ENCODE data around the gene RIPOR3. TPM values are rescaled to one million over a fixed set of nuclear protein-coding genes. Genes with fewer than 3 reads are reported as not detected.

The RIPOR3 gene
- total and polyA plus RNA-seq, 4 donors, result 5.6 to 90.3 (median 16.3) TPM

GRCh38 chr20:50574586-50574985 is 116.8 kb downstream of the RIPOR3 start:
- WGBS, result 98% methylated on average over 5 of the region's 5 CpGs
- Histone ChIP-seq H3K27me3 (ENCODE audit: control insufficient read depth in 4 of 4, insufficient read depth in 4 of 4, low read length in 3 of 4) (no peaks in the 10 kb centered on the region), H3K36me3 (ENCODE audit: control insufficient read depth in 4 of 4, insufficient read depth in 3 of 4, low read depth in 1 of 4, low read length in 3 of 4) (peaks cover 12 to 29% (median 21%) of the 10 kb centered on the region in 4 donors), H3K9ac (ENCODE audit: low read depth in 1 of 2, low read length in 2 of 2) (no peak overlapping the region), H3K9me3 (ENCODE audit: control insufficient read depth in 4 of 4, low read length in 3 of 4) (no peaks in the 10 kb centered on the region), H3K4me3 (ENCODE audit: low read depth in 1 of 3, low read length in 3 of 3) (no peak overlapping the region), H3K27ac (ENCODE audit: low read depth in 1 of 2, low read length in 2 of 2) (no peak overlapping the region), H3K4me1 (ENCODE audit: control insufficient read depth in 4 of 4, insufficient read depth in 4 of 4, low read length in 3 of 4) (peaks cover 9 to 30% (median 23%) of the 10 kb centered on the region in 4 donors)
- TF ChIP-seq YY1 (IDR thresholded peaks at IDR 0.05) (no peak), JUND (IDR thresholded peaks at IDR 0.05) (no peak), RXRA (IDR thresholded peaks at IDR 0.05) (no peak), ZBTB33 (IDR thresholded peaks at IDR 0.05) (no peak), FOXA2 (IDR thresholded peaks at IDR 0.05) (no peak), RAD21 (IDR thresholded peaks at IDR 0.05) (no peak)
- DNase-seq (ENCODE audit: low spot score), result no peak

GRCh38 chr20:50574108-50574507 is 117.2 kb downstream of the RIPOR3 start:
- Histone ChIP-seq H3K4me3 (ENCODE audit: low read depth in 1 of 3, low read length in 3 of 3) (no peak overlapping the region), H3K27me3 (ENCODE audit: control insufficient read depth in 4 of 4, insufficient read depth in 4 of 4, low read length in 3 of 4) (no peaks in the 10 kb centered on the region), H3K4me1 (ENCODE audit: control insufficient read depth in 4 of 4, insufficient read depth in 4 of 4, low read length in 3 of 4) (peaks cover 9 to 30% (median 23%) of the 10 kb centered on the region in 4 donors), H3K9me3 (ENCODE audit: control insufficient read depth in 4 of 4, low read length in 3 of 4) (no peaks in the 10 kb centered on the region), H3K9ac (ENCODE audit: low read depth in 1 of 2, low read length in 2 of 2) (peak overlapping the region in 1 of 2 donors; percentile 27), H3K27ac (ENCODE audit: low read depth in 1 of 2, low read length in 2 of 2) (peak overlapping the region; percentile 88 to 89), H3K36me3 (ENCODE audit: control insufficient read depth in 4 of 4, insufficient read depth in 3 of 4, low read depth in 1 of 4, low read length in 3 of 4) (peaks cover 9 to 26% (median 18%) of the 10 kb centered on the region in 4 donors)
- DNase-seq (ENCODE audit: low spot score), result no peak
- TF ChIP-seq RAD21 (IDR thresholded peaks at IDR 0.05) (no peak), NR2F2 (IDR thresholded peaks at IDR 0.05) (no peak), ATF3 (IDR thresholded peaks at IDR 0.05) (no peak), JUND (IDR thresholded peaks at IDR 0.05) (no peak), EGR1 (IDR thresholded peaks at IDR 0.05; ENCODE audit: low read depth in 2 of 2) (no peak), ZBTB33 (IDR thresholded peaks at IDR 0.05) (no peak), HNF4G (IDR thresholded peaks at IDR 0.05) (no peak)
- 93% methylated on average over 9 of the region's 9 CpGs for WGBS

GRCh38 chr20:50572938-50573777 is 118.2 kb downstream of the RIPOR3 start:
- Histone ChIP-seq H3K36me3 (ENCODE audit: control insufficient read depth in 4 of 4, insufficient read depth in 3 of 4, low read depth in 1 of 4, low read length in 3 of 4) (peaks cover 6 to 26% (median 19%) of the 10 kb centered on the region in 4 donors), H3K4me3 (ENCODE audit: low read depth in 1 of 3, low read length in 3 of 3) (no peak overlapping the region), H3K27ac (ENCODE audit: low read depth in 1 of 2, low read length in 2 of 2) (peak overlapping the region; percentile 88 to 89), H3K27me3 (ENCODE audit: control insufficient read depth in 4 of 4, insufficient read depth in 4 of 4, low read length in 3 of 4) (no peaks in the 10 kb centered on the region), H3K4me1 (ENCODE audit: control insufficient read depth in 4 of 4, insufficient read depth in 4 of 4, low read length in 3 of 4) (peaks cover 9 to 30% (median 23%) of the 10 kb centered on the region in 4 donors), H3K9me3 (ENCODE audit: control insufficient read depth in 4 of 4, low read length in 3 of 4) (no peaks in the 10 kb centered on the region), H3K9ac (ENCODE audit: low read depth in 1 of 2, low read length in 2 of 2) (peak overlapping the region; percentile 5 to 23)
- WGBS, result 14% methylated on average over 6 of the region's 6 CpGs
- no peak for DNase-seq (ENCODE audit: low spot score)
- TF ChIP-seq HNF4A (conservative IDR thresholded peaks at IDR 0.05), result peak; percentile 52 to 78
- no peak for TF ChIP-seq GABPA (IDR thresholded peaks at IDR 0.05 in 1 of 2, conservative IDR thresholded peaks at IDR 0.05 in 1 of 2)
- peak; percentile 42 for TF ChIP-seq ZBTB33 (IDR thresholded peaks at IDR 0.05)
- TF ChIP-seq ATF3 (IDR thresholded peaks at IDR 0.05), result peak; percentile 59
- TF ChIP-seq, protein P1, sequence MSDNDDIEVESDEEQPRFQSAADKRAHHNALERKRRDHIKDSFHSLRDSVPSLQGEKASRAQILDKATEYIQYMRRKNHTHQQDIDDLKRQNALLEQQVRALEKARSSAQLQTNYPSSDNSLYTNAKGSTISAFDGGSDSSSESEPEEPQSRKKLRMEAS (IDR thresholded peaks at IDR 0.05), result peak; percentile 77
- peak; percentile 92 for TF ChIP-seq FOXA2 (IDR thresholded peaks at IDR 0.05)
- peak; percentile 10 to 59 for TF ChIP-seq JUND (IDR thresholded peaks at IDR 0.05)
- no peak for TF ChIP-seq REST (IDR thresholded peaks at IDR 0.05)
- TF ChIP-seq YY1 (IDR thresholded peaks at IDR 0.05), result peak; percentile 77

Data from liver (tissue), 9 donors.